Activated naive CD4-positive, alpha-beta T cell treated with anti-CD3 and anti-CD28 coated beads, Interleukin-2, amount 50 U/mL, for 72 hours (primary cell): ENCODE measurements around the gene KIAA1586. TPM values are rescaled to one million over a fixed set of nuclear protein-coding genes. Genes with fewer than 3 reads are reported as not detected.
"Not testable (repeated sequence)": the region's sequence is repeated elsewhere in the genome, so short reads cannot be mapped to it uniquely, and the experiment has no call there.

ENCODE experiments used
- ATAC-seq, 2 donors: fragments of 150-1000 bp; cut with Tn5 transposase; 2 replicates each; pipeline ENCODE4 v1.10.0; 2021; ENCODE audit warnings: mild to moderate bottlenecking in 2 of 2, moderate library complexity in 2 of 2
- DNase-seq, 2 donors: peaks; one replicate each; pipeline ENCODE4 v3.0.0; 2021 to 2022; ENCODE audit warnings: low spot score in 2 of 2
- H3K27ac Mint-ChIP-seq, 2 donors: one replicate each; pipeline ENCODE4 v1.8.0; 2022; ENCODE audit warnings: mild to moderate bottlenecking in 2 of 2, mixed read lengths in 2 of 2
- H3K36me3 Mint-ChIP-seq, 2 donors: one replicate each; pipeline ENCODE4 v1.8.0; 2022; ENCODE audit warnings: mixed read lengths in 2 of 2
- H3K9me3 Mint-ChIP-seq, 2 donors: one replicate each; pipeline ENCODE4 v1.8.0; 2022; ENCODE audit warnings: mixed read lengths in 2 of 2
- total RNA-seq, 2 donors: library from RNA; stranded (reverse); gene quantifications; one replicate each; pipeline ENCODE4 v1.2.3, GENCODE V29; 2022

KIAA1586 gene
- total RNA-seq, 2 donors from 2014 or later: 8.5 to 21.3 TPM

GRCh38 chr6:57029213-57029612, 17.3 kb upstream of the KIAA1586 start:
- Mint-ChIP-seq H3K36me3 (peaks cover 13 to 18% of the 10 kb centered on the region in 2 donors), H3K27ac (no peak overlapping the region), H3K9me3 (peaks cover 8 to 14% of the 10 kb centered on the region in 2 donors)
- no peak for ATAC-seq
- no peak for DNase-seq

DNA sequence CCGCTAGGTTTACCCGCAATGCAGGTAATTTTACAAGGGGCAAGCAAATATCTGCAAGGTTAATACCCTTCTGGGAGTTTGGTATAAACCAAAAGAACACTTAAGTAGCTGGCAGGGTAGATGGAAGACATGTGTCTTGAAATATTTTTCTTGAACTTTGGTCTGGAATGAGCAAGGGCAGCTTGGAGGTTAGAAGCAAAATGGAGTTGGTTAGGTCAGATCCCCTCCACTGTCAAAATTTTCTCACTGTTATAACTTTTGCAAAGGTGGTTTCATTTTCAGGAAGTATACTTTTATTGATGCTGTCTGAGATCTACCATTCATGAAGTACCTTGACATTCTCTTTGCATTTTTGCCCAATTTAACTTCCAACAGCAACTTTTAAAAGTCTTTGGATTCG, 13.3 kb upstream of the KIAA1586 start:
- ATAC-seq (no peak), DNase-seq (no peak)
- Mint-ChIP-seq H3K27ac (no peak overlapping the region), H3K36me3 (no peaks in the 10 kb centered on the region), H3K9me3 (no peaks in the 10 kb centered on the region)

DNA sequence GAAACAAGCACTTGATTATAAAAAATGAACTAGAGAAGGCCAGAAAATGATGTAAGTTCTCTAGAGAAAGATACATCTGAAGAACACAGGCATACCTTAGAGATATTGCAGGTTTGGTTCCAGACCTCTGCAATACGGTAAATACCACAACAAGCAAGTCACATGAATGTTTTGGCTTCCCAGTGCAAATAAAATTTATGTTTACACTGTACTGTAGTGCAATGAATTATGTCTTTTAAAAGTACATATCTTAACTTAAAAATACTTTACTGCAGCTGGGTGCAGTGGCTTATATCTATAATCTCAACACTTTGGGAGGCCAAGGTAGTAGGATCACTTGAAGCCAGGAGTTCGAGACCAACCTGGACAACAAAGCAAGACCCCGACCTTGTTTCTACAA, 10.9 kb upstream of the KIAA1586 start:
- Mint-ChIP-seq H3K27ac (no peak overlapping the region), H3K36me3 (no peaks in the 10 kb centered on the region), H3K9me3 (no peaks in the 10 kb centered on the region)
- ATAC-seq: no peak
- DNase-seq: no peak

GRCh38 chr6:57038906-57039305, 7.6 kb upstream of the KIAA1586 start:
- DNase-seq (no peak), ATAC-seq (no peak)
- Mint-ChIP-seq H3K27ac (no peak overlapping the region), H3K36me3 (no peaks in the 10 kb centered on the region), H3K9me3 (no peaks in the 10 kb centered on the region)

DNA sequence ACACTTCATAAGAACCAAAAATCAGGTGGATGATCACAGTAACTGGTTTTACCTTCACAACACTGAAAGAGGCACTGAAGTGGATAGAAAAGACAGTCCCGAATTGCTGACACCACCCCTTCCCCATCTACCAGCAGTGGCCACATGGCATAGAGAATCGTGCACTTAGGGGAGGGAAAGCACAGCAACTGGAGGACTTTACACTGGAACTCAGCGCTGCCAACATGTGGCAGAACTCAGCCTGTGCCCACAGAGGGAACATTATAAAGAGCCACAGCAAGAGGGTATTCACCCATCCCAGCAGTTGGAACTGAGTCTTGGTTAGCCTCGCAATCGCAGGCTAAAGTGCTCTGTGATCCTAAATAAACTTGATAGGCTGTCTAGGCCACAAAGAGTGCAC, 6.5 kb upstream of the KIAA1586 start:
- Mint-ChIP-seq H3K27ac (no peak overlapping the region), H3K36me3 (no peaks in the 10 kb centered on the region), H3K9me3 (no peaks in the 10 kb centered on the region)
- ATAC-seq: no peak
- no peak for DNase-seq

DNA sequence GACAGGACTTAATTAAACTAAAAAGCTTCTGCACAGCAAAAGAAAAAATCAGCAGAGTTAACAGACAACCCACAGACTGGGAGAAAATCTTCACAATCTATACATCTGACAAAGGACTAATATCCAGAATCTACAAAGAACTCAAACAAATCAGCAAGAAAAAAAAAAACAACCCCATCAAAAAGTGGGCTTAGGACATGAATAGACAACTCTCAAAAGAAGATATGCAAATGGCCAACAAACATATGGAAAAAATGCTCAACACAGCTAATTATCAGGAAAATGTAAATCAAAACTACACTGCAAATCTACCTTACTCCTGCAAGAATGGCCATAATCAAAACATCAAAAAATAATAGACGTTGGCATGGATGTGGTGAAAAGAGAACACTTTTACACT, 2.4 kb upstream of the KIAA1586 start:
- not testable (repeated sequence) for ATAC-seq, DNase-seq, H3K9me3 Mint-ChIP-seq, H3K27ac Mint-ChIP-seq
- peaks cover 5 to 11% of the 10 kb centered on the region in 2 donors for H3K36me3 Mint-ChIP-seq

GRCh38 chr6:57044568-57044967, 1.9 kb upstream of the KIAA1586 start:
- no peak overlapping the region for H3K27ac Mint-ChIP-seq
- H3K36me3 Mint-ChIP-seq: peaks cover 5 to 11% of the 10 kb centered on the region in 2 donors
- ATAC-seq (no peak), DNase-seq (no peak)
- H3K9me3 Mint-ChIP-seq: no peaks in the 10 kb centered on the region

GRCh38 chr6:57047257-57047585, 728 bp downstream of the KIAA1586 start:
- peak; percentile 11 to 19 for ATAC-seq
- not testable (repeated sequence) for H3K9me3 Mint-ChIP-seq, H3K27ac Mint-ChIP-seq, DNase-seq
- peaks cover 9 to 30% of the 10 kb centered on the region in 2 donors for H3K36me3 Mint-ChIP-seq

GRCh38 chr6:57047859-57048258, 1.4 kb downstream of the KIAA1586 start:
- peak overlapping the region in 1 of 2 donors; percentile 78 for H3K27ac Mint-ChIP-seq

DNA sequence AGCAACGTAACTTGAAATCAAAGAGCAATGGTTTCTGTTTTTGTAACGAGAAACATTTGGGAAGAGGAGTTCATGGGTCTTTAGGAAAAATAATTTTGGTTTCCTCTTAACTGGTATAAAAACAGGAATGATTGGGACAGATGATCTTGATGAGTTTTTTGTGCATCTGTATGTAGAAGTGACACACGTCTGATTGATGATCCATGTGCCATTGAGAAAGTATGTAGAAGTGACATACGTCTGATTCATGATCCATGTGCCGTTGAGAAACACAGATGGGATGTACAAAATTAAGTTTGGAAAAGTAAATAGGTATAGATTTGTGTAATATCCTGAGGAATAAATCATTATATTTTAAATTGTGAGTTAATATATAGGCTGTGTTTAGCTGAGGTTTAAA, 2.1 kb downstream of the KIAA1586 start:
- peaks cover 9 to 30% of the 10 kb centered on the region in 2 donors for H3K36me3 Mint-ChIP-seq
- ATAC-seq (no peak), DNase-seq (no peak)
- no peaks in the 10 kb centered on the region for H3K9me3 Mint-ChIP-seq
- H3K27ac Mint-ChIP-seq: no peak overlapping the region

More at GRCh38 chr6:57047859-57048258, 1.4 kb downstream of the KIAA1586 start:
- peaks cover 9 to 30% of the 10 kb centered on the region in 2 donors for H3K36me3 Mint-ChIP-seq
- H3K9me3 Mint-ChIP-seq, ATAC-seq, DNase-seq: not testable (repeated sequence)

DNA sequence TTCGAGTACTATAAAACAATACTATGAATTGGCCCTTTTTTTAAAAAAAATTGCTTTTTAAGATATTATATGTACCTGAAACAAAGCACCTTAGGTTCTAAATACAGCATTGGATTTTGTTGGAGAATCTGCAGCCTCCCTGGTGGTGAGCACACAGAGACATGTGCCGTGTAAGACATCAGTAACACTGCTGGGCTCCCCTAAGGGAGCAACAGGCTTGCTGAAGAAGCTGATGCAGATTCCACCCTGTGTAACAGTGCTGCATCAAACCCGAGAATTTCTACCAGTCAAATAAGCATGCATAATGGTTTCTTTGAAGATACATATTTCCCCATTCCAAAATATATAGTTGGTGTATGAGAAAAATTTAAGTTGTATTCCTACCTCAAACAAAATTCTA, 17.4 kb downstream of the KIAA1586 start:
- no peaks in the 10 kb centered on the region for H3K9me3 Mint-ChIP-seq
- peaks cover 0 to 5% of the 10 kb centered on the region in 2 donors for H3K36me3 Mint-ChIP-seq
- DNase-seq (no peak), ATAC-seq (no peak)
- no peak overlapping the region for H3K27ac Mint-ChIP-seq

DNA sequence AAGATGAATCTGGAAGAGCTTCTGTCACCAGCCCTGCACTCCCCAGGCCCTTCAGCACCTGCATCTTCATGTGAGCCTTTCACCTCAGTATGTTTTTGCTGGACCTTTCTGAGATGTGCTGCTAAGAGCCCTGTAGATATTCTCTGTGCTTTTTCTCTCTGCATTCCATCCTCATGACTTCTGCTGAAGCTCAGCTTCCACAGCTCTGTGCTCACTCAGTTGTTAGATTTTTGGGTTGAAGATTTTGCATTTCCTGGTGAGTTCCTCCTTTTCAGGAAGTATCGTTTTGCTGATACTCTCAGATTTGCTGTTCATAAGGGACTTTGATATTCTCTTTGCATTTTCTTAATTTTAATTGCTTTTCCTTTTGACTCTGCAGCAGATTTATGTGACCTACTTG, 18.3 kb downstream of the KIAA1586 start:
- no peaks in the 10 kb centered on the region for H3K9me3 Mint-ChIP-seq
- ATAC-seq (no peak), DNase-seq (no peak)
- H3K36me3 Mint-ChIP-seq: peaks cover 0 to 5% of the 10 kb centered on the region in 2 donors
- peak overlapping the region in 1 of 2 donors; percentile 41 for H3K27ac Mint-ChIP-seq

- Mint-ChIP-seq H3K36me3 (no peaks in the 10 kb centered on the region), H3K27ac (peak overlapping the region in 1 of 2 donors; percentile 65), H3K9me3 (no peaks in the 10 kb centered on the region)
- ATAC-seq (no peak), DNase-seq (no peak)
These were observed 21.6 kb downstream of the KIAA1586 start for GRCh38 chr6:57068061-57068460.

DNA sequence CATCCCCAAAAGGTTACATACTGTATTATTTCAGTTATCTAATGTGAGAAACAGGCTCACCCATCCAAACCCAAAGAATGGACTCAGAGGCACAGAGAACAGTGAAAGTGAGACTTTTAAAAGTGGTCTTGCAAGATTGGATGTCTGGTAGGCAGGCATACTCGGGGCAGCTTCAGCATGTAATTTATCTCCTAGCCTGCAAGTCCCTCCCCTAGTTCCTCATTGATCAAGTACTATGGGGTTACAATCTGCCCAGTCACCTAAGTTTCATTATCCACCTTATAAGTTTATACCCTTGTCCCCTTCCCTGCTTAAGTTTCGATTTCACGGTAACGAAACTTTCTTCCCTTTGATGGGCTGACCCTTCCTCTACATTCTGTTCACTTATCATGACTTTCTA, 22.7 kb downstream of the KIAA1586 start:
- peaks cover 0 to 5% of the 10 kb centered on the region in 2 donors for H3K36me3 Mint-ChIP-seq
- no peak for ATAC-seq
- H3K9me3 Mint-ChIP-seq: no peaks in the 10 kb centered on the region

DNA sequence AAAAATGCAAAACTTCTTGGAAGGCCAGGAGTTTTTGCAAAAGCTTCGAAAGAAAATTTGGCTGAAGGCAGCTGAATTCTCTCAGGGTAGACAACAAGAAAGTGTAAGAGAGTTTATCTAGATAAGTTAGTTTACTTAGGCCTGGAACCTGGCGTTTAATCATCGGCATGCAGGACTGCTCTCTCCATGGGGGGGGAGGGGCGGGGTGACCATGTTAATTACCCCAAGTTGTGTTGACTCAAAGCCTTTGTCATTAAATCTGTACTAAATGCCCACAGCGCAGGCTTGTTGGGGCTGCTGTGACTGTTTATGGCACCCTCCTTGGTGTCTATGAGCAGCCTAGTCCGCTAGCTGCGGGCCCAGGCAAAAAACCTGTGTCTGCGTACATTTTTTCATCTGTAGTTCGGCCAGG, 23.4 kb downstream of the KIAA1586 start:
- H3K27ac Mint-ChIP-seq: no peak overlapping the region
- ATAC-seq: no peak
- H3K36me3 Mint-ChIP-seq: peaks cover 0 to 5% of the 10 kb centered on the region in 2 donors
- H3K9me3 Mint-ChIP-seq: peaks cover 0 to under 1% of the 10 kb centered on the region in 2 donors
- no peak for DNase-seq

More for the DNA sequence above, 22.7 kb downstream of the KIAA1586 start:
- DNase-seq: no peak
- no peak overlapping the region for H3K27ac Mint-ChIP-seq

- H3K27ac Mint-ChIP-seq: peak overlapping the region in 1 of 2 donors; percentile 44
- DNase-seq: no peak
- H3K36me3 Mint-ChIP-seq: peaks cover 0 to 5% of the 10 kb centered on the region in 2 donors
- no peak for ATAC-seq
- peaks cover 0 to 5% of the 10 kb centered on the region in 2 donors for H3K9me3 Mint-ChIP-seq
These were observed 25.6 kb downstream of the KIAA1586 start for GRCh38 chr6:57072108-57072507.

DNA sequence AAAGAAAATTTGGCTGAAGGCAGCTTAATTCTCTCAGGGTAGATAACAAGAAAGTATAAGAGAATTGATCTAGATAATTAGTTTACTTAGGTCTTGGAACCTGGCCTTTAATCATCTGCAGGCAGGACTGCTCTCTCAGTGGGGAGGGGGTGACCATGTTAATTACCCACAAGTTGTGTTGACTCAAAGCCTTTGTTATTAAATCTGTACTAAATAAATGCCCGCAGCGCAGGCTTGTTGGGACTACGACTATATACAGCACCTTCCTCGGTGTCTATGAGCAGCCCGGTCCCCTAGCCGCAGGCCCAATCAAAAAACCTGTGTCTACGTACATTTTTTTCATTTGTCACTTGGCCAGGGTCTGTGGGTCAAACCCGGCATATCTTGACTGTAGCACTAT, 27.9 kb downstream of the KIAA1586 start:
- Mint-ChIP-seq H3K9me3 (peaks cover 0 to 5% of the 10 kb centered on the region in 2 donors), H3K36me3 (peaks cover 0 to 5% of the 10 kb centered on the region in 2 donors), H3K27ac (no peak overlapping the region)
- DNase-seq (no peak), ATAC-seq (no peak)

DNA sequence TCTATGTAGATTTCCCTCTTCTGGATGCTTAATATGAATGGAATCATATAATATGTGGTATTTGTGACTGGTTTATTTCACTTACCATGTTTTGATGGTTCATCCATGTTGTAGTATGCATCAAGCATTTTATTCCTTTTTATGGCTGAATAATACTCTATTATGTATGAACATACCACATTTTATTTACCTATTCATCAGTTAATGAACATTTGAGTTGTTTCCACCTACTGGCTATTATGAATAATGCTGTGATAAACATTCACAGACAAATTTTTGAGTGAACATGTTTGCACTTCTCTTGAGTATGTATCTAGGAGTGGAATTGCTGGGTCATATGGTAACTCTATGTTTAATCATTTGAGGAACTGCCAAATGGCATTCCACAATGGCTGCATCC, 28.6 kb downstream of the KIAA1586 start:
- peaks cover 0 to 5% of the 10 kb centered on the region in 2 donors for H3K9me3 Mint-ChIP-seq
- DNase-seq (no peak), ATAC-seq (no peak)
- H3K36me3 Mint-ChIP-seq: peaks cover 0 to 6% of the 10 kb centered on the region in 2 donors
- no peak overlapping the region for H3K27ac Mint-ChIP-seq
